ENCODE results near the gene RNFT2. TPM values are rescaled to one million over a fixed set of nuclear protein-coding genes. Genes with fewer than 3 reads are reported as not detected.

Gene RNFT2
- total RNA-seq, 1 donor from 2014 or later, result 2.6 TPM

DNA sequence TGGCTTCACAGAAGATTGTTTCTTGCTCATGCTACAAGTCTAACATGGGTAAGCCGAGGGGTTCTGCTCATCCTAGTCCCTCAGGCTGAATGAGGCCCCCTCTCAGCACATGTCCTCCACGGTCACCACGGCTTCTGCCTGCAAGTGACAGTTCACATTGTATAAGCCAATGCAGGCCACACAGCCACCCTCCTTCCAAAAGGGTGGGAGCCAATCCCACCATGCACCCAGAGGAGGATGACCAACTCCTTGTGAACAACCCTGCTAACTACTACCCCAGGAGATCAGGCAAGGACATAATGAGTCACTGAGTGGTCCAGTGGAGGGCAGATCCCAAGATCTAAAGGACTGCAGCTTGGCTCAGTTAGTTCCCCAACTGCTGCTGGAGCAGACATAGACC is 6.3 kb upstream of the RNFT2 start:
- DNase-seq, result no peak
- H3K36me3 ChIP-seq, result peaks cover 29% of the 10 kb centered on the region

DNA sequence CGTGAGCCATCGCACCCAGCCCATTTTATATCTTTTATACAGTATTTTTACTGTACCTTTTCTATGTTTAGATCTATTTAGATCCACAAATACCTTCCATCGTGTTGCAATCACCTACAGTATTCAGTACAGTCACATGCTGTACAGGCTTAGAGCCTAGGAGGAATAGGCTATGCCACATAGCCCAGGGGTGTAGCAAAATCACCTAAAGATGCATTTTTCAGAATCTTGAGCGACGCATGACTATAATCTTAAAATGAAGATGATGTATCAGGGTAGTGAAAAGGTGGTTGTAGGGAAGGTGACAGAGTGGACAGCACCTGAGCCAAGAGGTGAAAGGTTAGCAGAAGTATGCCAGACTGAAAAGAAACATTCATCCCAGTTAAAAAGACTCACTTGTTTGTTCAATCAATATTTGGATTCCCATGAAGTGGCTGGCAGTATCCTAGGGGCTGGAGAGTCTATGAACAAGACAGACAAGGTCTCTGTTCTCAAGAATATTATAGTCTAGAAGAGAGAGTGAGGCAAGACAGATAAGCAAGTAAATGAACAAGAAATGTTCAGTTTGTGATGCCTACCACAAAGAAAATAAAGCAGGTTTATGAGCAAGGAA is 3.9 kb upstream of the RNFT2 start:
- Histone ChIP-seq H3K27ac (peak overlapping the region; percentile 24), H3K4me1 (peaks cover 30% of the 10 kb centered on the region), H3K27me3 (no peaks in the 10 kb centered on the region), H3K4me3 (no peak overlapping the region), H3K9me3 (no peaks in the 10 kb centered on the region), H3K36me3 (peaks cover 24% of the 10 kb centered on the region)
- intact Hi-C loops (cut with DNase I), result no loop called here
- DNase-seq, result no peak
- TF ChIP-seq, protein P1, sequence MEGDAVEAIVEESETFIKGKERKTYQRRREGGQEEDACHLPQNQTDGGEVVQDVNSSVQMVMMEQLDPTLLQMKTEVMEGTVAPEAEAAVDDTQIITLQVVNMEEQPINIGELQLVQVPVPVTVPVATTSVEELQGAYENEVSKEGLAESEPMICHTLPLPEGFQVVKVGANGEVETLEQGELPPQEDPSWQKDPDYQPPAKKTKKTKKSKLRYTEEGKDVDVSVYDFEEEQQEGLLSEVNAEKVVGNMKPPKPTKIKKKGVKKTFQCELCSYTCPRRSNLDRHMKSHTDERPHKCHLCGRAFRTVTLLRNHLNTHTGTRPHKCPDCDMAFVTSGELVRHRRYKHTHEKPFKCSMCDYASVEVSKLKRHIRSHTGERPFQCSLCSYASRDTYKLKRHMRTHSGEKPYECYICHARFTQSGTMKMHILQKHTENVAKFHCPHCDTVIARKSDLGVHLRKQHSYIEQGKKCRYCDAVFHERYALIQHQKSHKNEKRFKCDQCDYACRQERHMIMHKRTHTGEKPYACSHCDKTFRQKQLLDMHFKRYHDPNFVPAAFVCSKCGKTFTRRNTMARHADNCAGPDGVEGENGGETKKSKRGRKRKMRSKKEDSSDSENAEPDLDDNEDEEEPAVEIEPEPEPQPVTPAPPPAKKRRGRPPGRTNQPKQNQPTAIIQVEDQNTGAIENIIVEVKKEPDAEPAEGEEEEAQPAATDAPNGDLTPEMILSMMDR (IDR thresholded peaks at IDR 0.05), result no peak
- ATAC-seq, result no peak

More for the DNA sequence above, 6.3 kb upstream of the RNFT2 start:
- TF ChIP-seq, protein P1 (IDR thresholded peaks at IDR 0.05), result no peak
- Histone ChIP-seq H3K4me3 (no peak overlapping the region), H3K27me3 (no peaks in the 10 kb centered on the region), H3K27ac (no peak overlapping the region), H3K4me1 (peaks cover 47% of the 10 kb centered on the region), H3K9me3 (no peaks in the 10 kb centered on the region)
- ATAC-seq, result no peak
- intact Hi-C loops (cut with DNase I), result no loop called here

DNA sequence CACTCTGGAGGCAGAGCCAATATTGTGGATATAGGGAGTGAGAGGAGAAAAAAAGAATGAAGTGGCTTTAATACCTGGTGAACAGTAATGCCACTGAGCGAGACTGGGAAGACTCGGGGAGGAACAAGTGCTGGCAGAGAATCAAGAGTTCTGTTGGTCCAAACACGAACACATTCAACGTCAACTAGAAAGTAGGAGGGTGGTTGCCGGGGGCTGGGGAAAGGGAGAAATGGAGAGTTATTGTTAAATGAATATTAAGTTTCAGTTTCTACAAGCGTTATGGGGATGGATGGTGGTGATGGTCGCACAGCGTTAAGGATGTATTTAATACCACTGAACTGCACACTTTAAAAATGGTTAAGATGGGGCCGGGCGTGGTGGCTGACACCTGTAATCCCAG is 3.0 kb upstream of the RNFT2 start:
- H3K4me1 ChIP-seq, result peaks cover 30% of the 10 kb centered on the region
- ATAC-seq (no peak), DNase-seq (no peak)
- no peaks in the 10 kb centered on the region for H3K9me3 ChIP-seq
- intact Hi-C loops (cut with DNase I), result no loop called here
- peaks cover 24% of the 10 kb centered on the region for H3K36me3 ChIP-seq
- H3K4me3 ChIP-seq, result no peak overlapping the region
- H3K27ac ChIP-seq, result no peak overlapping the region
- no peaks in the 10 kb centered on the region for H3K27me3 ChIP-seq
- TF ChIP-seq, protein P1 (IDR thresholded peaks at IDR 0.05), result no peak

GRCh38 chr12:116735951-116736599 is 2.0 kb upstream of the RNFT2 start:
- TF ChIP-seq, protein P1 (IDR thresholded peaks at IDR 0.05), result no peak
- H3K36me3 ChIP-seq, result peaks cover 19% of the 10 kb centered on the region
- peaks cover 24% of the 10 kb centered on the region for H3K4me1 ChIP-seq
- no peaks in the 10 kb centered on the region for H3K9me3 ChIP-seq
- H3K27ac ChIP-seq, result peak overlapping the region; percentile 77
- peak overlapping the region; percentile 75 for H3K4me3 ChIP-seq
- DNase-seq, result peak; percentile 76
- peak; percentile 47 for ATAC-seq
- H3K27me3 ChIP-seq, result no peaks in the 10 kb centered on the region
- intact Hi-C loops (cut with DNase I), result no loop called here

GRCh38 chr12:116736962-116737773 is 947 bp upstream of the RNFT2 start:
- ATAC-seq (peak; percentile 1), DNase-seq (no peak)
- Histone ChIP-seq H3K27ac (peak overlapping the region; percentile 77), H3K4me3 (peak overlapping the region; percentile 75), H3K9me3 (no peaks in the 10 kb centered on the region), H3K36me3 (peaks cover 19% of the 10 kb centered on the region), H3K27me3 (no peaks in the 10 kb centered on the region), H3K4me1 (peaks cover 13% of the 10 kb centered on the region)
- TF ChIP-seq, protein P1 (IDR thresholded peaks at IDR 0.05), result no peak
- intact Hi-C loops (cut with DNase I), result no loop called here

Data from upper lobe of right lung (tissue), 1 donor.